Fibroblast of pulmonary artery (primary cell): ENCODE results near the gene PIGL.
"Not testable (repeated sequence)": the region's sequence is repeated elsewhere in the genome, so short reads cannot be mapped to it uniquely, and the experiment has no call there.

Experiments
- DNase-seq: peaks from one replicate; pipeline ENCODE4 v3.0.0-alpha.2; 2010; ENCODE audit warnings: low read depth
- H3K4me3 ChIP-seq: replicated peaks from 2 replicates; pipeline ENCODE4 v1.5.1; 2011; ENCODE audit warnings: low read depth, mild to moderate bottlenecking, control low read depth, low read length, moderate library complexity
- TF ChIP-seq, protein P1 (sequence below): IDR thresholded peaks from 2 replicates; pipeline ENCODE4 v1.5.1; 2011; ENCODE audit warnings: mild to moderate bottlenecking, control low read depth, low read length, inconsistent platforms; ENCODE audit errors: missing control alignments

The PIGL gene

DNA sequence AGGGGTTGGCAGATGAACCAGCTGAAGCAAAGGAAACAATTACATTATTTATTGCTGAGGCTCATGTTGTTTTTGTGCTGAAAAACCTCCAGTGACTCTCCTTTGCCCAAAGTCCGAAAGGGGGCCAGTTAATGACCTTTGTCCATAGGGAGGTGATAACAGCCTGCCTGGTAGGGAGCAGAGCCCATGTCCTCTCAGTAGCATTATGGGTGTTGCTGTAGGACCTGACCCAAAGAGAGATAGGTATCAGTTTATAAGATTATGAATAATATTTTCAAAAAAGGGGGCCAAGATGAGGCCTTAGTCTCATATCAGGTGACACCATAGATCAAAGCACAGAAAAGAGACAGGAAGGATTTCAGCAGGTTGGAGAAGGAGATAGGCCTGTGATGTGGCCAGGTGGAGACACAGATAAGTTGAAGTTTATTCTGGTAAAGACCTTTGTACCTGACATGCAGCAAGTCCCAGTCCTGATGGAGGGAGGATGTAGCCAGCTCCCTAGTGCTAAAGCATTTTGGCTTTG lies 81.2 kb downstream of the PIGL start:
- no peak overlapping the region for H3K4me3 ChIP-seq
- TF ChIP-seq, protein P1, sequence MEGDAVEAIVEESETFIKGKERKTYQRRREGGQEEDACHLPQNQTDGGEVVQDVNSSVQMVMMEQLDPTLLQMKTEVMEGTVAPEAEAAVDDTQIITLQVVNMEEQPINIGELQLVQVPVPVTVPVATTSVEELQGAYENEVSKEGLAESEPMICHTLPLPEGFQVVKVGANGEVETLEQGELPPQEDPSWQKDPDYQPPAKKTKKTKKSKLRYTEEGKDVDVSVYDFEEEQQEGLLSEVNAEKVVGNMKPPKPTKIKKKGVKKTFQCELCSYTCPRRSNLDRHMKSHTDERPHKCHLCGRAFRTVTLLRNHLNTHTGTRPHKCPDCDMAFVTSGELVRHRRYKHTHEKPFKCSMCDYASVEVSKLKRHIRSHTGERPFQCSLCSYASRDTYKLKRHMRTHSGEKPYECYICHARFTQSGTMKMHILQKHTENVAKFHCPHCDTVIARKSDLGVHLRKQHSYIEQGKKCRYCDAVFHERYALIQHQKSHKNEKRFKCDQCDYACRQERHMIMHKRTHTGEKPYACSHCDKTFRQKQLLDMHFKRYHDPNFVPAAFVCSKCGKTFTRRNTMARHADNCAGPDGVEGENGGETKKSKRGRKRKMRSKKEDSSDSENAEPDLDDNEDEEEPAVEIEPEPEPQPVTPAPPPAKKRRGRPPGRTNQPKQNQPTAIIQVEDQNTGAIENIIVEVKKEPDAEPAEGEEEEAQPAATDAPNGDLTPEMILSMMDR = no peak
- no peak for DNase-seq

DNA sequence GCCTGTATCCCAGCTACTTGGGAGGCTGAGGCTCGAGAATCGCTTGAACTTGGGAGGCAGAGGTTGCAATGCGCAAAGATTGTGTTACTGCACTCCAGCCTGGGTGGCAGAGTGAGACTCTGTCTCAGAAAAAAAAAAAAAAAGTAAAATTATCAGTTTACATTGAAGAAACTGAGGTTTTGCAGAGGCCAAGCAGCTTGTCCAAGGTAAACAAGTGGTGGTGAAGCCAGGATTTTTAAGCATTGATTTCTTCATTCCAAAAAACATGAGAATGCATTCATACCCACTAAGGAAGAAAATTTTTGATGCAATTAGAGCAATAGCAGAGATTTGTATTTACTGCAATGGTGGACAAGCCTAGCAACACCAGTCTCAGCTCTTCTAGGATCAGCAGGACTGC lies 83.5 kb downstream of the PIGL start:
- no peak for DNase-seq
- TF ChIP-seq, protein P1 = no peak

DNA sequence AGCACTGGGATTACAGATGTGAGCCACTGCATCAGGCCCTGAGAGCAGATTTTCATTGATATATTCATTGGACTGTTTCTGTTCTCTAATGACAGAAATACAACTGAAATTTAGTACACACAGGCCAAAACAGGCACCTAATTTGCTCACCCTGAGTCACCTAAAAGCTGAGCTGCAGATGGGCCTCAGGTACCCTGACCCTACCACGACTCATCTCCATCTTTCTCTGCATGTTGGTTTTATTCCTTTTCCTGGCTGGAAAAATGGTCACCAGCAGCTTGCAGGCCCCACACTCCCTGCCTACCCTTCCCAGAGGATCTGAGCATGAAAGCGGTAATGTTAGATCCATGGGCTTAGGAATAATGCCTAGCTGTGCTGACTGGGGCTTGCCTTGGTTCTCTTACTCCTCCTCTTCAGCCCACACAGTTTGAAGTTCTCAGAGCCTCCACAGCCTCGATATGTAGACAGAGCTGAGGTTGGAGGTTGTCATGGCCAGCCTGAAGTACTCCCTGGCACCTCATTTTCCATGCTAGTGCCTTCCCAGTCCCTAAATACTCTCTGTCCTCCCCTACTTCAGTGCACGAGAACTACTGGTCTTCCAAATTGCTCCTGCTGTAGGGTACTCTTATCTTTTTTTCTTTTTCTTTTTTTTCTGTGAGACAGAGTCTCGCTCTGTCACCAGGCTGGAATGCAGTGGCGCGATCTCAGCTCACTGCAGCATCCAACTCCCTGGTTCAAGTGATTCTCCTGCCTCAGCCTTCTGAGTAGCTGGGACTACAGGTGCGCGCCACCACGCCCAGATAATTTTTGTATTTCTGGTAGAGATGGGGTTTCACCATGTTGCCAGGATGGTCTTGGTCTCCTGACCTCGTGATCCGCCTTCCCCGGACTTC lies 85.2 kb downstream of the PIGL start:
- TF ChIP-seq, protein P1 = no peak
- DNase-seq = no peak
- no peak overlapping the region for H3K4me3 ChIP-seq

More for the DNA sequence above, 83.5 kb downstream of the PIGL start:
- H3K4me3 ChIP-seq = no peak overlapping the region

DNA sequence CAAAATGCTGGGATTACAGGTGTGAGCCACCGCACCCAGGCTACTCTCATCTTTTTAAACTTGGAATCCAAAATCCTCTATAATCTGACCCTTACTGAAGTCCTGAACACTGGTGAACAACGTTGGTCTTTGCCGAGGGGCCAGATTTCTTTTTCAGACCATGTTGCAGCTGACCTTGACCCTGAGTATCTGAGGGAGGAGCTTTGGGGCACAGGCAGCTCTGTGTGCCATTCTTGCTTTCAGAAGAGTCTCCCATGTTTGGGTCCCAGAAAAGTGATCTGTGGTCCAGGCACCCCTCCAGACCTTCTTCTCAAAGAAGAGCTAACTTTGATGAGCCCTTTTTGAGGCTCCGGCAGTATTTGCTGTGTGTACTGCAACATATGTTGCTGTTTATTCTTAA lies 85.8 kb downstream of the PIGL start:
- TF ChIP-seq, protein P1 = no peak
- no peak for DNase-seq
- H3K4me3 ChIP-seq = no peak overlapping the region

DNA sequence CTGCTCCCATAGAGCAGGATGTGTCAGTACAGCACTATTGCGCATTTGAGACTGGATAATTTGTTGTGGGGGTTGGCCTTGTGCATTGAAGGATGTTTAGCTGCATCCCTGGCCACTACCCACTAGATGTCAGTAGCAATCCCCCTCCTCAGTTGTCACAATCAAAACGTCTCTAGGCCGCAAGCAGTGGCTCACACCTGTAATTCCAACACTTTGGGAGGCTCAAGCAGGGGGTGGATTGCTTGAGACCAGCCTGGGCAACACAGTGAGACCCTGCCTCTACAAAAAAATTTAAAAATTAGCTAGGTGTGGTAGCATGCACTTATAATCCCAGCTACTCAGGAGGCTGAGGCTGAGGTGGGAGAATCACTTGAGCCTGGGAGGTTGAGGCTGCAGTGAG lies 87.8 kb downstream of the PIGL start:
- TF ChIP-seq, protein P1 = peak; percentile 57
- no peak overlapping the region for H3K4me3 ChIP-seq
- DNase-seq = peak; percentile 51

DNA sequence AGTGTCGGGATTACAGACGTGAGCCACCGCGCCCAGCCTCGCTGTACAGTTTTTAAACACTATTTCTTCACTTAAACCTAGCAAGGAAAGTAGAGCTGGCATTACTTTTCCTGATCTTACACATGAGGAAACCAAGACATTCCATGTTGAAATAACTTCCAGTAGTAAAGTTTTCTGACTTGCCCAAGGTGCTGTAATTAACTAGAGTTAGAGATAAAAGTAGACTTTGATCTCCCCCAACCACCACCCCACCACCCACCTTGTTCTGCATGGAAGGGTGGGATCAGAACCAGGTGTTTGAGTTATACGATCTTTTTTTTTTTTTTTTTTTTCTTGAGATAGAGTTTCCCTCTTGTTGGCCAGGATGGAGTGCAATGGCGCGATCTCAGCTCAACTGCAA lies 89.2 kb downstream of the PIGL start:
- TF ChIP-seq, protein P1 = no peak
- no peak for DNase-seq

DNA sequence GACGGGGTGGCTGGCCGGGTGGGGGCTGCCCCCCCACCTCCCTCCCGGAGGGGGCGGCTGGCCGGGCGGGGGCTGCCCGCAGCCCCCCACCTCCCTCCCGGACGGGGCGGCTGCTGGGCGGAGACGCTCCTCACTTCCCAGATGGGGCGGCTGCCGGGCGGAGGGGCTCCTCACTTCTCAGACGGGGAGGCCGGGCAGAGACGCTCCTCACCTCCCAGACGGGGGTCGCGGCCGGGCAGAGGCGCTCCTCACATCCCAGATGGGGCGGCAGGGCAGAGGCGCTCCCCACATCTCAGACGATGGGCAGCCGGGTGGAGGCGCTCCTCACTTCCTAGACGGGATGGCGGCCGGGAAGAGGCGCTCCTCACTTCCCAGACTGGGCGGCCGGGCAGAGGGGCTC lies 95.1 kb downstream of the PIGL start:
- not testable (repeated sequence) for DNase-seq, H3K4me3 ChIP-seq

More for the DNA sequence above, 89.2 kb downstream of the PIGL start:
- H3K4me3 ChIP-seq = no peak overlapping the region
